Suprapubic skin (tissue), 4 donors: Measurements from ENCODE around the gene DIAPH1.

Experiments
- CTCF ChIP-seq, 2 donors: fragments of 200-600 bp in 1 of 2; fragments of 450-650 bp in 1 of 2; sonication (generic) in 1 of 2; IDR thresholded peaks; one replicate each; pipeline ENCODE4 v1.5.1; 2016 to 2019; ENCODE audit warnings: antibody characterized with exemption in 2 of 2, mild to moderate bottlenecking in 1 of 2, moderate library complexity in 1 of 2
- EP300 ChIP-seq: sonication (generic); formaldehyde crosslinking; IDR thresholded peaks from one replicate; pipeline ENCODE4 v1.6.1; 2017; ENCODE audit warnings: antibody characterized with exemption
- POLR2A ChIP-seq, 2 donors: fragments of 450-650 bp; IDR thresholded peaks; one replicate each; pipeline ENCODE4 v1.6.1; 2017; ENCODE audit warnings: antibody characterized with exemption in 2 of 2, mild to moderate bottlenecking in 2 of 2, moderate library complexity in 2 of 2
- POLR2AphosphoS5 ChIP-seq, 3 donors: sonication (generic); formaldehyde crosslinking; IDR thresholded peaks; one replicate each; pipeline ENCODE4 v1.6.1; 2017; ENCODE audit warnings: antibody characterized with exemption in 3 of 3

- TF ChIP-seq EP300 (no peak), POLR2A (IDR thresholded peaks at IDR 0.05) (no peak), CTCF (IDR thresholded peaks at IDR 0.05) (no peak), POLR2AphosphoS5 (IDR thresholded peaks at IDR 0.05) (no peak)
These were observed 44.7 kb upstream of the DIAPH1 start for GRCh38 chr5:141663506-141663905.
